Right lobe of liver (tissue), 6 donors: ENCODE results near the gene QSER1. TPM values are rescaled to one million over a fixed set of nuclear protein-coding genes. Genes with fewer than 3 reads are reported as not detected.

ENCODE experiments used
- ATAC-seq, 4 donors: fragments of 200-7000 bp; cut with Tn5 transposase; one replicate each; pipeline ENCODE4 v1.9.1; 2020; ENCODE audit warnings: mild to moderate bottlenecking in 4 of 4, moderate library complexity in 4 of 4
- DNase-seq, 3 donors: peaks; one replicate each; pipeline ENCODE4 v3.0.0-alpha.2; 2020
- H3K27ac ChIP-seq, 3 donors: fragments of 200-600 bp; one replicate each; pipeline ENCODE4 v1.8.0; 2022
- H3K27me3 ChIP-seq, 2 donors: fragments of 200-600 bp; one replicate each; pipeline ENCODE4 v1.8.0; 2022
- H3K36me3 ChIP-seq, 4 donors: fragments of 200-600 bp; sonication (generic) in 1 of 4; one replicate each; pipeline versions ENCODE4 v1.5.1 to v1.8.0; 2017 to 2022; ENCODE audit warnings: control low read depth in 1 of 4
- H3K4me1 ChIP-seq, 4 donors: fragments of 200-600 bp; sonication (generic) in 1 of 4; one replicate each; pipeline versions ENCODE4 v1.5.1 to v1.8.0; 2017 to 2022; ENCODE audit warnings: control low read depth in 1 of 4
- H3K4me3 ChIP-seq, 3 donors: fragments of 200-600 bp; one replicate each; pipeline ENCODE4 v1.8.0; 2022
- H3K9me3 ChIP-seq, 4 donors: fragments of 200-600 bp; sonication (generic) in 1 of 4; one replicate each; pipeline versions ENCODE4 v1.5.1 to v1.8.0; 2017 to 2022; ENCODE audit warnings: control low read depth in 1 of 4
- CTCF ChIP-seq, 4 donors: fragments of 200-600 bp in 3 of 4; fragments of 450-650 bp in 1 of 4; IDR thresholded peaks; one replicate each; pipeline versions ENCODE4 v1.5.1 to v1.8.0; 2016 to 2022; ENCODE audit warnings: antibody characterized with exemption in 4 of 4, mild to moderate bottlenecking in 2 of 4
- POLR2A ChIP-seq: fragments of 450-650 bp; IDR thresholded peaks from one replicate; pipeline ENCODE4 v1.6.1; 2017; ENCODE audit warnings: antibody characterized with exemption, mild to moderate bottlenecking
- WGBS: methylation state at CpG from one replicate; pipeline ENCODE4 v1.1.6; 2018; ENCODE audit warnings: low coverage, low lambda C conversion rate; ENCODE audit not compliant: insufficient coverage; ENCODE audit errors: missing lambda C conversion rate; 5-methylcytosine and 5-hydroxymethylcytosine counted together
- intact Hi-C, 2 donors: fragments of 100-400 bp; cut with DNase I; formaldehyde crosslinking; loops; one replicate each; pipeline versions ENCODE4 v1.11.2 to v1.14.1; 2022
- total RNA-seq, 6 experiments: library from RNA; depleted of rRNA in 2 of 6; stranded (reverse); fragments of >200 nt in 2 of 6; fragmentation: NEBNext Ultra II Directional in 3 of 6; extraction: Animal tissue kit (Norgen Biotek cat#: 25700) in 3 of 6; gene quantifications; one replicate each; pipeline versions ENCODE4 v1.1.0 to v1.2.4, GENCODE V29; 2016 to 2023
- donor health status: DM: no; HTN: yes; CAD: no.
- donor health status: DM: no; HTN: no; CAD: no.
- donor health status: DM: no; HTN: no; CAD: no.
- donor health status: DM: no; HTN: yes; CAD: no.
- donor health status: DM: no; HTN: yes; CAD: no.

The QSER1 gene
- total RNA-seq, 6 experiments from 2014 or later: 7.7 to 12.8 (median 11.0) TPM

- no peak overlapping the region for H3K4me3 ChIP-seq
- DNase-seq (no peak), ATAC-seq (no peak)
- no peaks in the 10 kb centered on the region for H3K9me3 ChIP-seq
- WGBS: 96% methylated on average over 3 of the region's 3 CpGs
- no peaks in the 10 kb centered on the region for H3K4me1 ChIP-seq
- TF ChIP-seq POLR2A (no peak), CTCF (IDR thresholded peaks at IDR 0.05) (no peak)
- no peaks in the 10 kb centered on the region for H3K27me3 ChIP-seq
- H3K27ac ChIP-seq: no peak overlapping the region
- H3K36me3 ChIP-seq: no peaks in the 10 kb centered on the region
- intact Hi-C loops: no loop called here
Measured at GRCh38 chr11:32911413-32911812, 18.8 kb downstream of the QSER1 start.

- TF ChIP-seq POLR2A (no peak), CTCF (IDR thresholded peaks at IDR 0.05) (no peak)
- 91% methylated on average over 7 of the region's 7 CpGs for WGBS
- no peak overlapping the region for H3K4me3 ChIP-seq
- no peak overlapping the region for H3K27ac ChIP-seq
- no peaks in the 10 kb centered on the region for H3K9me3 ChIP-seq
- no peaks in the 10 kb centered on the region for H3K36me3 ChIP-seq
- no peaks in the 10 kb centered on the region for H3K27me3 ChIP-seq
- H3K4me1 ChIP-seq: no peaks in the 10 kb centered on the region
- intact Hi-C loops: no loop called here
- DNase-seq (no peak), ATAC-seq (peak in 1 of 4 donors; percentile 23)
Measured at GRCh38 chr11:32913445-32913844, 20.8 kb downstream of the QSER1 start.

- no peak for TF ChIP-seq POLR2A
- no peak for TF ChIP-seq CTCF (IDR thresholded peaks at IDR 0.05)
- H3K27ac ChIP-seq: no peak overlapping the region
- H3K9me3 ChIP-seq: no peaks in the 10 kb centered on the region
- WGBS: 93% methylated on average over 1 of the region's 1 CpG
- DNase-seq: no peak
- no peaks in the 10 kb centered on the region for H3K36me3 ChIP-seq
- H3K27me3 ChIP-seq: no peaks in the 10 kb centered on the region
- no peak for ATAC-seq
- intact Hi-C loops: no loop called here
- no peak overlapping the region for H3K4me3 ChIP-seq
- peaks cover 0 to 4% (median 0%) of the 10 kb centered on the region in 4 donors for H3K4me1 ChIP-seq
Measured at GRCh38 chr11:32916361-32916760, 23.8 kb downstream of the QSER1 start.

- intact Hi-C loops: no loop called here
- Histone ChIP-seq H3K36me3 (no peaks in the 10 kb centered on the region), H3K9me3 (no peaks in the 10 kb centered on the region), H3K4me1 (peaks cover 0 to 4% (median 0%) of the 10 kb centered on the region in 4 donors), H3K27ac (no peak overlapping the region), H3K27me3 (no peaks in the 10 kb centered on the region), H3K4me3 (no peak overlapping the region)
- DNase-seq (no peak), ATAC-seq (no peak)
- TF ChIP-seq CTCF (IDR thresholded peaks at IDR 0.05) (no peak), POLR2A (no peak)
- WGBS: 88% methylated on average over 6 of the region's 8 CpGs
Measured at GRCh38 chr11:32916994-32917393, 24.4 kb downstream of the QSER1 start.

GRCh38 chr11:32918427-32918826 is 25.8 kb downstream of the QSER1 start:
- Histone ChIP-seq H3K9me3 (no peaks in the 10 kb centered on the region), H3K4me3 (no peak overlapping the region), H3K27me3 (no peaks in the 10 kb centered on the region), H3K27ac (no peak overlapping the region), H3K36me3 (no peaks in the 10 kb centered on the region), H3K4me1 (peaks cover 0 to 4% (median 0%) of the 10 kb centered on the region in 4 donors)
- DNase-seq: no peak
- TF ChIP-seq POLR2A (no peak), CTCF (IDR thresholded peaks at IDR 0.05) (no peak)
- WGBS: 100% methylated on average over 1 of the region's 1 CpG
- intact Hi-C loops: no loop called here
- ATAC-seq: no peak
